LNCAP (cell line): ENCODE measurements around the gene FCGBP.

Source experiments
- CTCF ChIP-seq: fragments of 450-650 bp; IDR thresholded peaks from 2 replicates; pipeline ENCODE4 v1.5.1; 2017; ENCODE audit warnings: mild to moderate bottlenecking

FCGBP gene

DNA sequence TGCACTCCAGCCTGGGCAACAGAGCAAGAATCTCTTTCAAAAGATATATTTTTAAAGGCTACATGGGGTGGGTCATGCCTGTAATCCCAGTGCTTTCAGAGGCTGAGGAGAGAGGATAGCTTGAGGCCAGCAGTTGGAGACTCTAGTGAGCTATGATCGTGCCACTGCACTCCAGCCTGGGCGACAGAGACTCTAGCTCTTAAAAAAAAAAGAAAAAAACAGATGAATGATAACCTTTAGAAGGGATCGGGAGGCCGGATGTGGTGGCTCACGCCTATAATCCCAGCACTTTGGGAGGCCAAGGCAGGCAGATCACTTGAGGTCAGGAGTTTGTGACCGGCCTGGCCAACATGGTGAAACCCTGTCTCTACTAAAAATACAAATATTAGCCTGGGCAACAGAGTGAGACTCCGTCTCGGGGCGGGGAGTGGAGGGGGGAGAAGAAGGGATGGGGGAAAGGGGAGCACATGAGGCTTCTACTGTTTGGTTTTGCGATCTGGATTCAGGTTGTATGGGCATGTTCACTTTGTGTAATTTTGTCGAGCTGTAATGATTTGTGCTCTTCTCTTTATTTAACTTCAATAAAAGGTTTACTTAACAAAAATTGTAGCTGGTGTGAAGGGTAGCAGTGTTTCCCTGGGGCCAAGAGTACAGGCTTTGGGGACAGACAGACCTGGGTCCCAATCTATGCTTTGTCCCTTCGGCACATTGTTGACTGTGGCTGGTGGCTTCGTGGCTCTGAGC, 35.4 kb upstream of the FCGBP start:
- TF ChIP-seq CTCF = no peak

GRCh38 chr19:39969266-39969665, 34.8 kb upstream of the FCGBP start:
- TF ChIP-seq CTCF = no peak

- no peak for TF ChIP-seq CTCF
These were observed 34.4 kb upstream of the FCGBP start for GRCh38 chr19:39968789-39969188.

GRCh38 chr19:39967561-39967960, 33.1 kb upstream of the FCGBP start:
- no peak for TF ChIP-seq CTCF

GRCh38 chr19:39966617-39967016, 32.2 kb upstream of the FCGBP start:
- TF ChIP-seq CTCF = no peak

- TF ChIP-seq CTCF = no peak
These were observed 29.5 kb upstream of the FCGBP start for GRCh38 chr19:39963898-39964297.

DNA sequence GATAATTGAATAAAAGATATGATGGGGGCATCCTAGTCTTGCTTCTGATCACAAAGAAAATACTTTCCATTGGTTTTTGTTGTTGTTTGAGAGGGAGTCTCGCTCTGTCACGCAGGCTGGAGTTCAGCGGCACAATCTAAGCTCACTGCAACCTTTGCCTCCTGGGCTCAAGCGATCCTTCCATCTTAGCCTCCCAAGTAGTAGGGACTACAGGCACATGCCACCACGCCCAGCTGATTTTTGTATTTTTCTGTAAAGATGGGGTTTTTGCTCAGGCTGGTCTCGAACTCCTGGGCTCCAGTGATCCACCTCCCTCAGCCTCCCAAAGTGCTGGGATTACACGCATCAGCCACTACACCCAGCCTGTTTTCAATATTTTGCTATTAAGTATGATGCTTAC, 19.5 kb upstream of the FCGBP start:
- TF ChIP-seq CTCF = no peak

- no peak for TF ChIP-seq CTCF
These were observed 17.3 kb upstream of the FCGBP start for GRCh38 chr19:39951686-39952085.
